NCI-H1436 (cell line): Measurements from ENCODE around the gene MID1.

Experiments used
- DNase-seq: peaks from one replicate; lab custom pipeline; 2025; lab: John Stamatoyannopoulos, UW

Gene MID1

GRCh38 chrX:10429908-10430307 is 190.5 kb downstream of the MID1 start:
- DNase-seq, result no peak

GRCh38 chrX:10427249-10427648 is 193.1 kb downstream of the MID1 start:
- DNase-seq, result no peak

DNA sequence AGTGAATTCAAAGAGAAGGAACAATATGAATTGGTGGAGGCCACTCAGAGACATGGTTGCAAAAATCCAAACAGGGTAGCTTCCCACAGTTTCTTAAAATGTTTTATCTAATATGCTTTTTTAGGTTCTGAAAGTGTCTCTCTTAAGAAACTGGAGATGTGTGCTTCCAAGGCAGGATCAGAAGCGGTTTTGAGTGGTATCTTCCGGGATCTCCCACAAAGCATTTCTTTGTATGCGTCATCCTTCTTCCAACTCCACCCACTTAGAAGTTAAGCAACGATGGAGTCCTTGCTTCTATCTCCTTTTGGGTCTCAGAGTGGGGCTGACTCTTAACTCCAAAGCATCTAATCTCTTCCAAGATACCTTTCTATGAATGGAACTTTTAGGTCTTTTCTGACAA is 196.7 kb downstream of the MID1 start:
- no peak for DNase-seq

DNA sequence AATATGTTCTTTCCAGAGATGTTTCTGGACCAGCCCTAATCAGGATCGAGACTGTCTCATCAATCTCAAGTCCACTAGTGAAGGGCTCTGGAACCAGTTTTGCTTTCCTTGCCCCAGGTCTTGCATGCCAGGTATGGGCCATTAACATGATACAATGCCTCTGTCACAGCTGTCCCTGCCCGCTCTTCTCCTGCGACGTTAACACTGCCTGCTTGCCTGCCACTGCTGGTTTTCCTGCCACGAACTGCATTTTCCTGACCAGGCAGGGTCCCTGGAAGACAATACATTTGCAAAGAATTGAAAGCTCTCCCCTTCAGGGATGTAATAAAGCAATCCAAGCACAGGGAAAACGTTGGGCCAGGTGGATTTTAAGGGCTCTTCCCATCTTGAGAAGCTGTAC is 200.3 kb downstream of the MID1 start:
- no peak for DNase-seq

- no peak for DNase-seq
These were observed 204.0 kb downstream of the MID1 start for GRCh38 chrX:10416424-10416823.

DNA sequence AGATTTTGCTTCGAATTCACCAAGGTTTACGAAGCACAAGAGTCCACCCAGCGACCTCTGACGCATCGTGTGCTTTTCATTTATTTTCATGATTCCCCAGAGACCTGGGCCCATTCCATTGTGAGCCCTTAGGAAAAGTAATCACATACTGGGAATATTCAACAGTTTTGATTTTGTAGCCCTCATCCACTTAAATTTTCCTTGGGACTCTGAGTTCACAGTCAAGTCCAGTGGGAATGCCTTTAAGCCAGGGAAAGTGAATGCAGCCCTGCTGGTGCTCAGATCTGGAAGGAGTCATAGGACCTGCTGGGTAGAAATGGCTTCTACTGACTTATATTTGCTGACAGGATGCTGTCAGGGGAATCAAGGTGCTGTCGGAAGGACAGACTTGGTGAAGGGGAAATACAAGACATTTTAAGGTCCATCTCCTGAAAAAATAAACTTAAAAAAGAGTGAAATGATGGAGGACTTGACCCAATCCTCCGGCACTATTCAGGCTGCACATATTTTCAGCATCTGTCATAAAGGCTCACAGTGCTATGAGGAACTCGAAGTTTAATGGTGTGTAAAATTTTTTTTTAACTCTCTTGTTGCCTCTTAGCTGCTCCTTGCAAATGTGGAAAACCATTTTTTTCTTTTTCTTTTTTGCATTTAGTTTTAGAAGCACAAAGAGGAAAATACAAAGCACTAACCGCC is 204.9 kb downstream of the MID1 start:
- no peak for DNase-seq

DNA sequence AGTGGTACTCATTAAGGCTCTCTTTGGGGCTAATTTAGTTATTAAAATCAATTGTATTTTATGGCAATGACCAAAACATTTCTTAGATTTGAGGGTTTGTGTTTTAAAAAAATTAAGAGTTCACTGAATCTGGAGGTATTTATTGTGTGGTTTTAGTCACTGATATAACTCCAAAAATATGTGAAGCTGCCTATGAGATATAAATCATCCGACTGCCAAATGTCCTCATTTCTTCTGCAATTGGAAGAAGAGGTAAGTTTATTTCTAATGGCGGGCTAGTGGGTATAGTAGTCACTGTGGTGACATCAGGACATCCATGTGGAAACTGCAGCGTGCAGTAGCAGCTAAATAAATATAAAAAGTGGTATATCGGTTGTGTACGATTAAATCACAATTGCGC is 205.5 kb downstream of the MID1 start:
- no peak for DNase-seq

GRCh38 chrX:10414156-10414824 is 206.1 kb downstream of the MID1 start:
- no peak for DNase-seq

DNA sequence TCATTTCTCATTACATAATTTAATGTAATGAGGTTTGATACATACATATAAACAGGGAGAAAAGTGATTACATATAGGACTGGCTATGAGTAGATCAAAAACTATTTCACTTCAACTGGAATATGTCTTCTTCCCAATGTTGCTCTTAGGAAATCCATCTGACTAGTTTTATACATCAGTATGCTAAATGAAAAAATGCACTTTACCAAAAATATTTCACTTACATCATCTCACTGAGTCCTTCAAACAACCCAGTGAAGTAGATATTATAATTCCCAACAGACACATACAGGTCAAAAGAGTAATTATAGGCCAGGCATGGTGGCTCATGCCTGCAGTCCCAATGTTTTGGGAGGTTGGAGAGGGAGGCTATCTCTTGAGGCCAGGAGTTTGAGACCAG is 215.9 kb downstream of the MID1 start:
- no peak for DNase-seq

- DNase-seq, result no peak
These were observed 219.1 kb downstream of the MID1 start for GRCh38 chrX:10401239-10401638.

DNA sequence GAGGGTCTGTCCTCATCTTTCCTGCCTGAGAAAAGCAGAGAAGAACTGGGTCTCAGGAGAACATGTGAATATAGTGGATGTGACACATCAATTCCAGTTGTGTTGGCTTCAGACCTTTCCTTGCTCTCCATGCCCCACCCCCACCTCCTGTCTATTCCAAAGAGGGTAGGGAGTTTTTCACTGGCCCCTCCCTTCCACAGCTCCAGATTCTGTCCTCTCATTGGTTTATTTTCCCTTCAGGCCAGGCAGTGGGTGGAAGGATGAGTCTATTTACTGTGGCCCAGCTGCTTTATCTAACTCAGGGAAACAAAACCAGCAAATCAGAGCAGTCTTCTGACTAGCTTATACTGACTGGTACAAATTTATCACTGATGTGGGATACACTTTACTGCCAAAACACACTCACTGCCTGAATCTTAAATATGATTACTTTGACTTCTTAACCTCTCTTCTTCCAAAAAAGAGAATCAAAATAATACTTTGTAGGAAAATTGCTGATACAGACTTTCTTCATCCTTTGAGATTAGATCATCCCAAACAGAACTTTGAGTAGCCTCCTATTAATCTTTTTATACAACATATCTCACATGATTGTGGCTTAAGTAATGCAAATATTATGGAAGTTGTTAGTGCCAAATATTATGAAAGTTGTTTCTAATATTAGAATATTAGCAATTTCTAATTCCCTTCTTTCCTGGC is 221.2 kb downstream of the MID1 start:
- no peak for DNase-seq

GRCh38 chrX:10398215-10398614 is 222.2 kb downstream of the MID1 start:
- no peak for DNase-seq

- no peak for DNase-seq
These were observed 223.0 kb downstream of the MID1 start for GRCh38 chrX:10397349-10397748.

GRCh38 chrX:10395643-10396042 is 224.7 kb downstream of the MID1 start:
- no peak for DNase-seq
